ENCODE data around the gene CFAP58. TPM values are rescaled to one million over a fixed set of nuclear protein-coding genes. Genes with fewer than 3 reads are reported as not detected.
A peak's percentile ranks its signal among the peaks of the same experiment; 100 is the strongest.

CFAP58 gene
- total RNA-seq, 1 experiment from 2014 or later: 0.63 TPM

GRCh38 chr10:104430360-104430759 lies 76.7 kb downstream of the CFAP58 start:
- no peak for TF ChIP-seq CTCF (conservative IDR thresholded peaks at IDR 0.05)
- H3K23me2 ChIP-seq (ENCODE audit: insufficient read length, low read depth, low read length, poor library complexity, severe bottlenecking): no peaks in the 10 kb centered on the region
- no peak overlapping the region for H3K9ac ChIP-seq (ENCODE audit: extremely low read depth, insufficient read length, low read length)
- DNase-seq: no peak
- H2AK5ac ChIP-seq (ENCODE audit: insufficient read length, low read length): no peak overlapping the region
- Mint-ChIP-seq H3K4me1 (peaks cover 0 to 3% of the 10 kb centered on the region in 2 experiments; a peak in 2 of 4 replicates), H3K36me3 (ENCODE audit: insufficient read depth in 1 of 3, low read depth in 3 of 3) (no peaks in the 10 kb centered on the region), H3K27ac (no peak overlapping the region), H3K9me3 (no peaks in the 10 kb centered on the region), H3K4me3 (peak overlapping the region in 1 of 2 experiments; percentile 53; a peak in 1 of 5 replicates), H3K27me3 (ENCODE audit: low read depth) (no peaks in the 10 kb centered on the region; the same call in 1 of the 2 replicates)
- H2BK120ac ChIP-seq (ENCODE audit: low read depth, low read length, poor library complexity, severe bottlenecking): no peak overlapping the region
- no peak overlapping the region for H3K18ac ChIP-seq (ENCODE audit: insufficient read length, low read depth, low read length)
- no peak overlapping the region for H2AFZ ChIP-seq (ENCODE audit: low read length)
- no peak overlapping the region for H2BK20ac ChIP-seq (ENCODE audit: low read depth, low read length, poor library complexity, severe bottlenecking)
- no peak overlapping the region for H2BK12ac ChIP-seq (ENCODE audit: insufficient read length, low read depth, low read length)
- H3K23ac ChIP-seq (ENCODE audit: insufficient read length, low read depth, low read length): no peak overlapping the region
- no peak overlapping the region for H4K91ac ChIP-seq (ENCODE audit: insufficient read length, low read depth, low read length)
- H4K8ac ChIP-seq (replicated peaks; ENCODE audit: insufficient read length, low read depth, low read length): no peak overlapping the region
- no peak overlapping the region for H3T11ph ChIP-seq (ENCODE audit: low read length)
- no peaks in the 10 kb centered on the region for H3K9me3 ChIP-seq (ENCODE audit: control insufficient read depth, low read depth, low read length)
- whole genome bisulfite sequencing (ENCODE audit: extremely low coverage, insufficient read length, low lambda C conversion rate): no CpG with 5 or more reads among the region's 3 CpGs
- no peak overlapping the region for H4K5ac ChIP-seq (ENCODE audit: insufficient read length, low read depth, low read length)
- no peak overlapping the region for H3K27ac ChIP-seq (ENCODE audit: insufficient read length, low read depth, low read length)
- H3K4ac ChIP-seq (ENCODE audit: low read depth, low read length): no peak overlapping the region
- no peak overlapping the region for H3K56ac ChIP-seq (ENCODE audit: insufficient read length, low read depth, low read length)
- no peaks in the 10 kb centered on the region for H3K79me2 ChIP-seq (ENCODE audit: insufficient read depth, low read length)
- H2BK5ac ChIP-seq (ENCODE audit: insufficient read length, low read length): no peak overlapping the region
- H3K14ac ChIP-seq (ENCODE audit: insufficient read depth, low read length): no peak overlapping the region
- H3K4me1 ChIP-seq (ENCODE audit: insufficient read depth, low read length): no peaks in the 10 kb centered on the region; the same call in 1 of the 2 replicates
- H3K27me3 ChIP-seq (ENCODE audit: insufficient read depth, low read length): no peaks in the 10 kb centered on the region
- no peak overlapping the region for H2BK15ac ChIP-seq (ENCODE audit: low read depth, low read length)
- H4K20me1 ChIP-seq (ENCODE audit: control insufficient read depth, insufficient read depth, insufficient read length): no peaks in the 10 kb centered on the region
- H3K4me2 ChIP-seq (ENCODE audit: insufficient read depth, insufficient read length, low read length): no peak overlapping the region
- no peaks in the 10 kb centered on the region for H3K79me1 ChIP-seq (ENCODE audit: insufficient read depth, low read depth, low read length, poor library complexity, severe bottlenecking)
